CD4-positive, alpha-beta T cell (primary cell): ENCODE measurements around the gene LRRTM4. TPM values are rescaled to one million over a fixed set of nuclear protein-coding genes. Genes with fewer than 3 reads are reported as not detected.

Source experiments
- ATAC-seq: fragments of 200-7000 bp; cut with Tn5 transposase; one replicate; pipeline ENCODE4 v1.10.0; 2022; ENCODE audit warnings: mild to moderate bottlenecking; ENCODE audit not compliant: poor library complexity
- CTCF ChIA-PET: fragments of 350-600 bp; sonication (Branson Sonifier 250); formaldehyde crosslinking; loops from one replicate; lab custom pipeline; 2021; ENCODE audit warnings: antibody characterized with exemption, inconsistent platforms; lab: Charles Lee
- POLR2A ChIA-PET: fragments of 350-600 bp; sonication (Branson Sonifier 250); formaldehyde crosslinking; loops from one replicate; lab custom pipeline; 2021; ENCODE audit warnings: antibody characterized with exemption, inconsistent platforms; lab: Charles Lee
- DNase-seq, 14 experiments: peaks; one replicate each; pipeline ENCODE4 v3.0.0-alpha.2; 2013 to 2020; ENCODE audit warnings: mixed read lengths in 2 of 14
- H3K27ac ChIP-seq, 2 donors: one replicate each; pipeline versions ENCODE4 v1.5.1 to v1.7.0; 2013; ENCODE audit warnings: low read length in 2 of 2, low read depth in 1 of 2, mild to moderate bottlenecking in 1 of 2
- H3K27me3 ChIP-seq, 2 experiments: 1 replicate in 1 of 2; 2 replicates in 1 of 2; pipeline versions ENCODE4 v1.6.1 to v1.7.0; 2013; ENCODE audit warnings: low read length in 2 of 2, control low read depth in 1 of 2, mild to moderate bottlenecking in 1 of 2, moderate library complexity in 1 of 2; ENCODE audit not compliant: insufficient read depth in 2 of 2, control insufficient read depth in 1 of 2
- H3K36me3 ChIP-seq: one replicate; pipeline ENCODE4 v1.6.1; 2013; ENCODE audit warnings: low read length, control low read depth; ENCODE audit not compliant: insufficient read depth
- H3K4me1 ChIP-seq: one replicate; pipeline ENCODE4 v1.6.1; 2013; ENCODE audit warnings: low read length, control low read depth; ENCODE audit not compliant: insufficient read depth
- H3K4me3 ChIP-seq: one replicate; pipeline ENCODE4 v1.5.1; 2013; ENCODE audit warnings: mild to moderate bottlenecking, low read length, moderate library complexity
- H3K9me3 ChIP-seq, 2 experiments: 1 replicate in 1 of 2; 2 replicates in 1 of 2; pipeline versions ENCODE4 v1.6.1 to v1.7.0; 2013; ENCODE audit warnings: low read length in 2 of 2, mild to moderate bottlenecking in 2 of 2, control low read depth in 1 of 2, moderate library complexity in 1 of 2; ENCODE audit not compliant: control insufficient read depth in 1 of 2, insufficient read depth in 1 of 2
- H3K27ac Mint-ChIP-seq: one replicate; pipeline ENCODE4 v1.8.0; 2020; ENCODE audit warnings: mixed read lengths
- H3K27me3 Mint-ChIP-seq: one replicate; pipeline ENCODE4 v1.8.0; 2021; ENCODE audit warnings: mixed read lengths
- H3K36me3 Mint-ChIP-seq: one replicate; pipeline ENCODE4 v1.8.0; 2021; ENCODE audit warnings: low read depth, mixed read lengths
- H3K4me1 Mint-ChIP-seq: one replicate; pipeline ENCODE4 v1.8.0; 2021; ENCODE audit warnings: low read depth, mixed read lengths
- H3K4me3 Mint-ChIP-seq: one replicate; pipeline ENCODE4 v1.8.0; 2020; ENCODE audit warnings: mild to moderate bottlenecking, mixed read lengths
- H3K9me3 Mint-ChIP-seq: one replicate; pipeline ENCODE4 v1.8.0; 2020; ENCODE audit warnings: mixed read lengths
- CTCF ChIP-seq: fragments of 200-600 bp; IDR thresholded peaks from one replicate; pipeline ENCODE4 v1.8.0; 2022; ENCODE audit warnings: antibody characterized with exemption, mild to moderate bottlenecking
- intact Hi-C, 2 experiments: fragments of 100-400 bp; cut with DNase I in 1 of 2; cut with micrococcal nuclease in 1 of 2; formaldehyde crosslinking; loops; one replicate each; pipeline versions ENCODE4 v1.15.1 to v1.9.0; 2023 to 2025; cut with DNase I, micrococcal nuclease
- total RNA-seq, 174 experiments: library from RNA in 2 of 174; stranded (reverse) in 2 of 174; gene quantifications; one replicate each; pipeline ENCODE4 v1.2.3 and lab custom pipeline; 2021 to 2026

Gene LRRTM4
- total RNA-seq, 2 experiments from 2014 or later: not detected

GRCh38 chr2:76745605-76746004 lies 776.6 kb downstream of the LRRTM4 start:
- H3K27me3 Mint-ChIP-seq: no peaks in the 10 kb centered on the region
- H3K27me3 ChIP-seq: no peaks in the 10 kb centered on the region
- H3K4me1 Mint-ChIP-seq: no peaks in the 10 kb centered on the region
- no peaks in the 10 kb centered on the region for H3K36me3 ChIP-seq
- no peak overlapping the region for H3K4me3 ChIP-seq
- ChIA-PET CTCF (no interaction called here), POLR2A (no interaction called here)
- H3K4me3 Mint-ChIP-seq: no peak overlapping the region
- H3K9me3 Mint-ChIP-seq: peaks cover 9% of the 10 kb centered on the region
- intact Hi-C loops: no loop called here
- DNase-seq (no peak), ATAC-seq (no peak)
- H3K9me3 ChIP-seq: peaks cover 0 to 4% of the 10 kb centered on the region in 2 experiments
- H3K4me1 ChIP-seq: no peaks in the 10 kb centered on the region
- TF ChIP-seq CTCF: no peak
- H3K27ac Mint-ChIP-seq: no peak overlapping the region
- no peak overlapping the region for H3K27ac ChIP-seq
- H3K36me3 Mint-ChIP-seq: no peaks in the 10 kb centered on the region

- Histone ChIP-seq H3K9me3 (peaks cover 0 to 7% of the 10 kb centered on the region in 2 experiments), H3K4me1 (no peaks in the 10 kb centered on the region), H3K36me3 (no peaks in the 10 kb centered on the region), H3K4me3 (no peak overlapping the region), H3K27me3 (no peaks in the 10 kb centered on the region), H3K27ac (no peak overlapping the region)
- Mint-ChIP-seq H3K4me3 (no peak overlapping the region), H3K4me1 (no peaks in the 10 kb centered on the region), H3K9me3 (peaks cover 5% of the 10 kb centered on the region), H3K36me3 (no peaks in the 10 kb centered on the region), H3K27ac (no peak overlapping the region), H3K27me3 (no peaks in the 10 kb centered on the region)
- CTCF ChIA-PET: no interaction called here
- DNase-seq (no peak), ATAC-seq (no peak)
- POLR2A ChIA-PET: no interaction called here
- intact Hi-C loops: no loop called here
- no peak for TF ChIP-seq CTCF
Measured at GRCh38 chr2:76737607-76738006, 784.6 kb downstream of the LRRTM4 start.

- Histone ChIP-seq H3K4me1 (no peaks in the 10 kb centered on the region), H3K27ac (no peak overlapping the region), H3K36me3 (no peaks in the 10 kb centered on the region), H3K9me3 (peaks cover 0 to 7% of the 10 kb centered on the region in 2 experiments), H3K4me3 (no peak overlapping the region), H3K27me3 (no peaks in the 10 kb centered on the region)
- TF ChIP-seq CTCF: no peak
- intact Hi-C loops: no loop called here
- Mint-ChIP-seq H3K36me3 (no peaks in the 10 kb centered on the region), H3K4me1 (no peaks in the 10 kb centered on the region), H3K4me3 (no peak overlapping the region), H3K27me3 (no peaks in the 10 kb centered on the region), H3K9me3 (peaks cover 7% of the 10 kb centered on the region), H3K27ac (no peak overlapping the region)
- POLR2A ChIA-PET: no interaction called here
- DNase-seq (no peak), ATAC-seq (no peak)
- CTCF ChIA-PET: no interaction called here
Measured at GRCh38 chr2:76733736-76734135, 788.4 kb downstream of the LRRTM4 start.
